GM12801 (cell line): ENCODE data around the gene SLC35F4.

Experiments used
- TF ChIP-seq, protein P1 (sequence below): IDR thresholded peaks from one replicate; pipeline ENCODE4 v1.5.1; 2011; ENCODE audit warnings: control low read depth; ENCODE audit not compliant: insufficient read length; ENCODE audit errors: extremely low read depth

SLC35F4 gene

DNA sequence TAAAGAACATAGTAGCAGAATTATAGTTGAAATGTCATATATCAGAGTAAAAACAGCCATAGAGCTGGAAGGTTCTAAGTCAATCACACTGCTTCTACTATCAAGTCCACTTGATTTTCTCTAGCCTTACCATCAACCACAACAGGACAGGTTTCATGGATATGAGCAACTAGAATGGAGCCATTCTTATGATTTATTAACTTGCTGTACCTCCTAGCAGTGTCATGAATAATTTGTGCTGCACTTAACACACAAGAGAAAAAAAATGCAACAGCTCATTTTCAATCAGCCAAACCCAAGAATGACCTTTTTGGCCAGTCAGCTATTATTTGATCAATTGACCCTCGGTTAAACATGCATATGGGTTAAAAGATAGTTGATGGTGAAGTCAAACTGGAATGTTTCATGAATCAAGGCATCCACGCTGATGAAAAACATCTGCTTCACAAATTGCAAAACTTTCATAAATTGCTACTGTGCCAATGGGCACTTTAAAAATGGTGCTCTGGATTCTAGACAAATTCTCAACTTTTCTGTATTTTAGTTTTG lies 316.8 kb downstream of the SLC35F4 start:
- TF ChIP-seq, protein P1, sequence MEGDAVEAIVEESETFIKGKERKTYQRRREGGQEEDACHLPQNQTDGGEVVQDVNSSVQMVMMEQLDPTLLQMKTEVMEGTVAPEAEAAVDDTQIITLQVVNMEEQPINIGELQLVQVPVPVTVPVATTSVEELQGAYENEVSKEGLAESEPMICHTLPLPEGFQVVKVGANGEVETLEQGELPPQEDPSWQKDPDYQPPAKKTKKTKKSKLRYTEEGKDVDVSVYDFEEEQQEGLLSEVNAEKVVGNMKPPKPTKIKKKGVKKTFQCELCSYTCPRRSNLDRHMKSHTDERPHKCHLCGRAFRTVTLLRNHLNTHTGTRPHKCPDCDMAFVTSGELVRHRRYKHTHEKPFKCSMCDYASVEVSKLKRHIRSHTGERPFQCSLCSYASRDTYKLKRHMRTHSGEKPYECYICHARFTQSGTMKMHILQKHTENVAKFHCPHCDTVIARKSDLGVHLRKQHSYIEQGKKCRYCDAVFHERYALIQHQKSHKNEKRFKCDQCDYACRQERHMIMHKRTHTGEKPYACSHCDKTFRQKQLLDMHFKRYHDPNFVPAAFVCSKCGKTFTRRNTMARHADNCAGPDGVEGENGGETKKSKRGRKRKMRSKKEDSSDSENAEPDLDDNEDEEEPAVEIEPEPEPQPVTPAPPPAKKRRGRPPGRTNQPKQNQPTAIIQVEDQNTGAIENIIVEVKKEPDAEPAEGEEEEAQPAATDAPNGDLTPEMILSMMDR, result no peak

DNA sequence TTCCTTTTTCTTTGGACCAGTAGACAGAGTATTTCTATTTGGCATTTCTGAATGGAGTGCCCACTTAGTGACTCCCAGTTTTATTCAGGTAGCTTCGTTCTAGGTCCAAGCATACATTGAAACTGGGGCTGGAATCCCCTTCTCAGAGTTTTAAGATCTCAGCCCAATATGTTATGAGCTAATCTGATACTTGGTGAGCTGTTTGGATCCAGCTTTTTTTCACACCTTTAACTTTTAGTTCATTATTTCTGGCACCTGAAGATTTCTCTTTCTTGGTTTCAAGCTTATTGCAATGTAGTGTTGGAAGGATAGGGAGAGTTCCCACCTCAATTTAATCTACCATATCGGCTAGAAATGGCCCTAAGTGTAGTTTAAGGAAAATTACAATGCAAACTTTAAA lies 318.8 kb downstream of the SLC35F4 start:
- TF ChIP-seq, protein P1, result no peak

DNA sequence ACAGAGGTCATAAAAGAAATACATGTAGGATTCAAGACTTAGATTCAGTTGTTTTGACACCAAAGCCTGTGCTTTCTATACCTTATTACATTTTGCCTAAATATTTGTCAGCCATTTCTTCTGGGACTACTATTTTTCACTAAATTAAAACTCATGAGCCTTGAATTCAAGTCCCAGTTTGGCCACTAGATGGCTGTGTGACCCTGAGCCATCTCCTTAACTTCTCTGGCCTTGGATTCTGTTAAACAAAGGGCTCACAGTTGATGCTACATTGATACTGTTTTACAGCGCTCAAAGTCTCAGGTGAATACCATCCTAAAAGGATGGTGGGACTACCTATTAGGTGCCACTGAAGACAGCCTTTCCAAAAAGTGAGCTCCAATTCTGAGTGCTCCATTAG lies 332.7 kb downstream of the SLC35F4 start:
- TF ChIP-seq, protein P1, result no peak

DNA sequence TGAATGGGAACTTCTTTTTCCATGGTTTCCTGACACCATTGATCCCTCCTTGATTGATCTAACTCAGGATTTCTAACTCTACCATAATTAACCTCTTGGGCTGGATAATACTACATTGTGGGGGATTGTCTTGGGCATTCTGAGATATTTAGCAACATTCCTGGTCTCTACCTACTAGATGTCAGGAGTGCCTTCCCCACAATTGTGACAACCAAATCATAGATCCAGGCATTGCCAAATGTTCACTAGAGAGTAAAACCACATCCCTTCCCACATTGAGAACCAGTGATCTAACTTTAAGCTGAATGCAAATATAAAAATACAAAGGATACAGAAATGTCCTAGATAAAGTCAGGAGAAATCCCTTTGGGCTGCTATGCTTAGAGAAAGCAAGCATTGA lies 335.3 kb downstream of the SLC35F4 start:
- TF ChIP-seq, protein P1, result no peak

GRCh38 chr14:57526942-57527341 lies 338.9 kb downstream of the SLC35F4 start:
- TF ChIP-seq, protein P1, result no peak

DNA sequence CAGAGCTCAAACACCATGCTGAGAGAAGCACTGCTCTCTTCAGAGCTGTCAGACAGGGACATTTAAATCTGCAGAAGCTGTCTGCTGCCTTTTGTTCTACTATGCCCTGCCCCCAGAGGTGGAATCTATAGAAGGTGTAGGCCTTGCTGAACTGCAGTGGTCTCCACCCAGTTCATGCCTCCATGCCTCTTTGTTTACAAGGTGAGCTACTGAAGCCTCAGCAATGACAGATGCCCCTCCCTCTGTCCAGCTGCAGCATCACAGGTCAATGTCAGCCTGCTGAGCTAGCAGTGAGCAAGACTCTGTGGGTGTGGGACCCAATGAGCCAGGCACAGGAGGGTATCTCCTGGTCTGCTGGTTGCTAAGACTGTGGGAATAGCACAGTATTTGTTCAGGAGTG lies 346.8 kb downstream of the SLC35F4 start:
- TF ChIP-seq, protein P1, result no peak
